IMR-90 (cell line): Measurements from ENCODE around the gene TAF4B. TPM values are rescaled to one million over a fixed set of nuclear protein-coding genes. Genes with fewer than 3 reads are reported as not detected.

ENCODE experiments used
- ATAC-seq: fragments of 200-7000 bp; cut with Tn5 transposase; 2 replicates; pipeline ENCODE4 v1.9.1; 2020; ENCODE audit warnings: low read depth, mild to moderate bottlenecking, moderate library complexity
- BruUV-seq: library from RNA; stranded (reverse); fragments of 400-500 nt; replicated peaks from 2 replicates; lab custom pipeline; 2021; lab: Mats Ljungman, UMichigan
- CTCF ChIA-PET: fragments of 300-600 bp; formaldehyde crosslinking; extraction: SDS; loops from one replicate; lab custom pipeline; 2021; ENCODE audit warnings: antibody characterized with exemption; lab: Yijun Ruan, JAX
- POLR2A ChIA-PET: fragments of 300-600 bp; sonication (Branson Sonifier 250); formaldehyde crosslinking; loops from one replicate; lab custom pipeline; 2022; ENCODE audit warnings: antibody characterized with exemption; ENCODE audit not compliant: unreplicated experiment; lab: Charles Lee
- DNase-seq: peaks from one replicate; pipeline ENCODE4 v3.0.0; 2013
- H2AFZ ChIP-seq: replicated peaks from 2 replicates; pipeline ENCODE3; 2013; ENCODE audit warnings: low read length, mild to moderate bottlenecking; ENCODE audit not compliant: poor library complexity
- H2AK5ac ChIP-seq: 2 replicates; pipeline ENCODE4 v1.6.1; 2013; ENCODE audit warnings: low read depth, low read length, inconsistent platforms
- H2AK9ac ChIP-seq: replicated peaks from 2 replicates; pipeline ENCODE3; 2013; ENCODE audit warnings: mild to moderate bottlenecking, low read depth, low read length, moderate library complexity; ENCODE audit not compliant: poor library complexity
- H2BK120ac ChIP-seq: 2 replicates; pipeline ENCODE4 v1.6.1; 2013; ENCODE audit warnings: low read depth, low read length, inconsistent platforms
- H2BK15ac ChIP-seq: 3 replicates; pipeline ENCODE4 v1.6.1; 2013; ENCODE audit warnings: low read depth, low read length, inconsistent platforms
- H2BK20ac ChIP-seq: 2 replicates; pipeline ENCODE4 v1.6.1; 2013; ENCODE audit warnings: low read depth, mild to moderate bottlenecking, inconsistent platforms, low read length, moderate library complexity
- H2BK5ac ChIP-seq: 2 replicates; pipeline ENCODE4 v1.6.1; 2013; ENCODE audit warnings: mild to moderate bottlenecking, low read depth, low read length, inconsistent platforms; ENCODE audit not compliant: poor library complexity, severe bottlenecking
- H3K14ac ChIP-seq: replicated peaks from 2 replicates; pipeline ENCODE4 v1.6.1; 2013; ENCODE audit warnings: low read depth, low read length, inconsistent platforms
- H3K18ac ChIP-seq: 2 replicates; pipeline ENCODE4 v1.6.1; 2013; ENCODE audit warnings: low read depth, low read length, control low read depth
- H3K23ac ChIP-seq: 2 replicates; pipeline ENCODE4 v1.6.1; 2013; ENCODE audit warnings: low read depth, low read length, inconsistent platforms
- H3K27ac ChIP-seq: 2 replicates; pipeline ENCODE4 v1.5.1; 2013; ENCODE audit warnings: mild to moderate bottlenecking, control low read depth, low read length; ENCODE audit not compliant: insufficient read depth
- H3K27me3 ChIP-seq: 2 replicates; pipeline ENCODE4 v1.6.1; 2013; ENCODE audit warnings: low read length; ENCODE audit not compliant: control insufficient read depth, insufficient read depth
- H3K36me3 ChIP-seq: 2 replicates; pipeline ENCODE4 v1.6.1; 2013; ENCODE audit warnings: low read length, mixed read lengths; ENCODE audit not compliant: control insufficient read depth, insufficient read depth
- H3K4ac ChIP-seq: 2 replicates; pipeline ENCODE4 v1.6.1; 2013; ENCODE audit warnings: low read depth, low read length, inconsistent platforms
- H3K4me1 ChIP-seq: 2 replicates; pipeline ENCODE4 v1.6.1; 2013; ENCODE audit warnings: low read length, mixed read lengths; ENCODE audit not compliant: control insufficient read depth, insufficient read depth
- H3K4me2 ChIP-seq: 2 replicates; pipeline ENCODE4 v1.6.1; 2013; ENCODE audit warnings: low read depth, mild to moderate bottlenecking, control low read depth, low read length, moderate library complexity
- H3K4me3 ChIP-seq: 2 replicates; pipeline ENCODE4 v1.5.1; 2013; ENCODE audit warnings: low read depth, mild to moderate bottlenecking, control low read depth, low read length, moderate library complexity; ENCODE audit not compliant: insufficient read depth
- H3K56ac ChIP-seq: 2 replicates; pipeline ENCODE4 v1.6.1; 2013; ENCODE audit warnings: low read length, inconsistent platforms; ENCODE audit not compliant: insufficient read depth; ENCODE audit errors: extremely low read depth
- H3K79me1 ChIP-seq, 2 experiments: 2 replicates each; pipeline ENCODE4 v1.6.1; 2013; ENCODE audit warnings: low read length in 2 of 2, inconsistent platforms in 1 of 2, low read depth in 1 of 2
- H3K9ac ChIP-seq: 2 replicates; pipeline ENCODE4 v1.6.1; 2013; ENCODE audit warnings: low read depth, low read length, control low read depth
- H3K9me1 ChIP-seq: 2 replicates; pipeline ENCODE4 v1.6.1; 2013; ENCODE audit warnings: low read length, inconsistent platforms; ENCODE audit not compliant: insufficient read depth
- H3K9me3 ChIP-seq: 2 replicates; pipeline ENCODE4 v1.6.1; 2013; ENCODE audit warnings: low read length; ENCODE audit not compliant: control insufficient read depth, insufficient read depth
- H4K20me1 ChIP-seq: 2 replicates; pipeline ENCODE4 v1.6.1; 2013; ENCODE audit warnings: low read length, inconsistent platforms; ENCODE audit not compliant: insufficient read depth
- H4K5ac ChIP-seq: 2 replicates; pipeline ENCODE4 v1.6.1; 2013; ENCODE audit warnings: mild to moderate bottlenecking, low read depth, low read length, control low read depth
- H4K8ac ChIP-seq, 2 experiments: 2 replicates each; pipeline ENCODE4 v1.6.1; 2013; ENCODE audit warnings: low read depth in 2 of 2, low read length in 2 of 2, control low read depth in 1 of 2, inconsistent platforms in 1 of 2
- H4K91ac ChIP-seq: 2 replicates; pipeline ENCODE4 v1.6.1; 2013; ENCODE audit warnings: low read depth, low read length, inconsistent platforms; ENCODE audit not compliant: insufficient read depth
- BHLHE40 ChIP-seq: fragments of 150-350 bp; IDR thresholded peaks from 2 replicates; pipeline ENCODE4 v1.6.1; 2016; ENCODE audit warnings: mild to moderate bottlenecking, low read depth, low read length
- CEBPB ChIP-seq: IDR thresholded peaks from 2 replicates; pipeline ENCODE4 v1.6.1; 2012; ENCODE audit warnings: low read depth, low read length, improper control_type of control experiment
- CHD1 ChIP-seq: IDR thresholded peaks from 2 replicates; pipeline ENCODE4 v1.6.1; 2012; ENCODE audit warnings: low read depth, low read length, improper control_type of control experiment
- FOS ChIP-seq: fragments of 150-350 bp; IDR thresholded peaks from 2 replicates; pipeline ENCODE4 v1.6.1; 2016; ENCODE audit warnings: low read depth, low read length
- MAFK ChIP-seq: IDR thresholded peaks from 2 replicates; pipeline ENCODE4 v1.6.1; 2012; ENCODE audit warnings: low read depth, low read length, improper control_type of control experiment
- MAZ ChIP-seq: IDR thresholded peaks from 2 replicates; pipeline ENCODE4 v1.6.1; 2012; ENCODE audit warnings: low read depth, mild to moderate bottlenecking, low read length, improper control_type of control experiment, moderate library complexity, borderline replicate concordance
- MXI1 ChIP-seq: IDR thresholded peaks from 2 replicates; pipeline ENCODE4 v1.6.1; 2012; ENCODE audit warnings: low read depth, mild to moderate bottlenecking, low read length, moderate library complexity, borderline replicate concordance
- NFE2L2 ChIP-seq: fragments of 150-350 bp; IDR thresholded peaks from 2 replicates; pipeline ENCODE4 v1.6.1; 2016; ENCODE audit warnings: low read depth, mild to moderate bottlenecking, low read length
- POLR2A ChIP-seq: IDR thresholded peaks from 2 replicates; pipeline ENCODE4 v1.6.1; 2012; ENCODE audit warnings: mild to moderate bottlenecking, low read depth, low read length
- RAD21 ChIP-seq: IDR thresholded peaks from 2 replicates; pipeline ENCODE4 v1.6.1; 2012; ENCODE audit warnings: low read length, improper control_type of control experiment
- RCOR1 ChIP-seq: IDR thresholded peaks from 2 replicates; pipeline ENCODE4 v1.6.1; 2012; ENCODE audit warnings: mild to moderate bottlenecking, low read length, improper control_type of control experiment; ENCODE audit not compliant: insufficient replicate concordance
- RFX5 ChIP-seq: IDR thresholded peaks from 2 replicates; pipeline ENCODE4 v1.8.0; 2012; ENCODE audit warnings: low read depth, mild to moderate bottlenecking, low read length, moderate library complexity
- SMC3 ChIP-seq: fragments of 150-350 bp; IDR thresholded peaks from 2 replicates; pipeline ENCODE4 v1.6.1; 2016; ENCODE audit warnings: low read depth, mild to moderate bottlenecking, antibody characterized with exemption, low read length, moderate library complexity
- WGBS, 2 experiments: methylation state at CpG; one replicate each; pipeline versions ENCODE4 v1.1.5 to v1.1.7; 2013; ENCODE audit warnings: missing lambda C conversion rate in 2 of 2; ENCODE audit not compliant: insufficient read length in 1 of 2; ENCODE audit errors: extremely low coverage in 2 of 2; 5-methylcytosine and 5-hydroxymethylcytosine counted together
- dilution Hi-C: fragments of 300-500 bp; cut with HindIII; formaldehyde crosslinking; loops from one replicate; pipeline ENCODE4 v1.14.3; 2018; ENCODE audit warnings: low sequenced_read_pairs; ENCODE audit not compliant: unreplicated experiment
- in situ Hi-C: fragments of 300-500 bp; cut with MboI; formaldehyde crosslinking; loops from 3 replicates; pipeline ENCODE4 v1.14.3; 2019; ENCODE audit warnings: low sequenced_read_pairs, inconsistent platforms, mixed read lengths
- intact Hi-C: fragments of 100-400 bp; cut with micrococcal nuclease; formaldehyde crosslinking; loops from 2 replicates; pipeline ENCODE4 v1.10.0; 2022
- polyA plus RNA-seq, 3 experiments: library from polyadenylated mRNA; depleted of rRNA; stranded (reverse); fragments of >200 nt; gene quantifications; 2 replicates each; pipeline ENCODE4 v1.2.3, GENCODE V29; 2012; ENCODE audit warnings: low replicate concordance in 1 of 3
- total RNA-seq: library from RNA; depleted of rRNA; stranded (reverse); fragments of >200 nt; gene quantifications from 2 replicates; pipeline ENCODE4 v1.2.3, GENCODE V29; 2012
- TF ChIP-seq, protein P1 (sequence below): fragments of 150-350 bp; IDR thresholded peaks from 2 replicates; pipeline ENCODE4 v1.6.1; 2017; ENCODE audit warnings: mild to moderate bottlenecking, antibody characterized with exemption, low read length, low read depth
- TF ChIP-seq, protein P2 (sequence below): conservative IDR thresholded peaks from 2 replicates; pipeline ENCODE4 v1.5.1; 2012; ENCODE audit warnings: mild to moderate bottlenecking, low read depth, low read length, improper control_type of control experiment
- TF ChIP-seq, protein P3 (sequence below): fragments of 150-350 bp; IDR thresholded peaks from 2 replicates; pipeline ENCODE4 v1.6.1; 2016; ENCODE audit warnings: low read depth, mild to moderate bottlenecking, low read length, moderate library complexity, borderline replicate concordance

The TAF4B gene
- total and polyA plus RNA-seq, 2 of the 4 experiments (the other 2 are of a cell fraction) = 0.38 to 1.1 TPM

DNA sequence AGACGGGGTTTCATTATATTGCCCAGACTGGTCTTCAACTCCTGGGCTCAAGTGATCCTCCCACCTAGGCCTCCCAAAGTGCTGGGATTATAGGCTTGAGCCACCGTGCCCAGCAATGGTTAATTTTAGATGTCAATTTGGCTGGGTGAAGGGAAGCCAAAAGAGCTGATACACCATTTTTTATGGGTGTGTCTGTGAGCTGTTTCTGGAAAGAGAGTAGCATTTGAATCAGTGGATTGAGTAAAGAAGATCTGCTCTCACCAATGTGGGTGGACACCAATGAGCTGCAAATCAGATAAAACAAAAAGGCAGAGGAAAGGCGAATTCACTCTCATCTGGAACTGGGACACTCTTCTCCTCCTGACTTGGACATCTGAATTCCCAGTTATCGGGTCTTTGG is 16.1 kb upstream of the TAF4B start:
- no peak overlapping the region for H3K56ac ChIP-seq
- BruUV-seq = no TSS peak
- H3K4me1 ChIP-seq = no peaks in the 10 kb centered on the region
- no CpG with 5 or more reads among the region's 4 CpGs for WGBS, 2 experiments
- no peak overlapping the region for H2AK5ac ChIP-seq
- no peak overlapping the region for H4K5ac ChIP-seq
- H2BK120ac ChIP-seq = no peak overlapping the region
- H4K20me1 ChIP-seq = no peaks in the 10 kb centered on the region
- dilution Hi-C loops = no loop called here
- no peak for DNase-seq
- H3K36me3 ChIP-seq = no peaks in the 10 kb centered on the region
- POLR2A ChIA-PET = no interaction called here
- H2BK5ac ChIP-seq = no peak overlapping the region
- H3K4ac ChIP-seq = no peak overlapping the region
- TF ChIP-seq MAZ = no peak
- no peak for TF ChIP-seq NFE2L2
- no peak for TF ChIP-seq FOS
- no peak for TF ChIP-seq CHD1
- TF ChIP-seq, protein P1, sequence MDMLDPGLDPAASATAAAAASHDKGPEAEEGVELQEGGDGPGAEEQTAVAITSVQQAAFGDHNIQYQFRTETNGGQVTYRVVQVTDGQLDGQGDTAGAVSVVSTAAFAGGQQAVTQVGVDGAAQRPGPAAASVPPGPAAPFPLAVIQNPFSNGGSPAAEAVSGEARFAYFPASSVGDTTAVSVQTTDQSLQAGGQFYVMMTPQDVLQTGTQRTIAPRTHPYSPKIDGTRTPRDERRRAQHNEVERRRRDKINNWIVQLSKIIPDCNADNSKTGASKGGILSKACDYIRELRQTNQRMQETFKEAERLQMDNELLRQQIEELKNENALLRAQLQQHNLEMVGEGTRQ = no peak
- no peak for TF ChIP-seq RCOR1
- no peak for TF ChIP-seq MAFK
- no peak for TF ChIP-seq POLR2A
- no peak for TF ChIP-seq CEBPB
- TF ChIP-seq RFX5 = no peak
- no peak for TF ChIP-seq SMC3
- no peak for TF ChIP-seq BHLHE40
- TF ChIP-seq RAD21 = no peak
- TF ChIP-seq, protein P2, sequence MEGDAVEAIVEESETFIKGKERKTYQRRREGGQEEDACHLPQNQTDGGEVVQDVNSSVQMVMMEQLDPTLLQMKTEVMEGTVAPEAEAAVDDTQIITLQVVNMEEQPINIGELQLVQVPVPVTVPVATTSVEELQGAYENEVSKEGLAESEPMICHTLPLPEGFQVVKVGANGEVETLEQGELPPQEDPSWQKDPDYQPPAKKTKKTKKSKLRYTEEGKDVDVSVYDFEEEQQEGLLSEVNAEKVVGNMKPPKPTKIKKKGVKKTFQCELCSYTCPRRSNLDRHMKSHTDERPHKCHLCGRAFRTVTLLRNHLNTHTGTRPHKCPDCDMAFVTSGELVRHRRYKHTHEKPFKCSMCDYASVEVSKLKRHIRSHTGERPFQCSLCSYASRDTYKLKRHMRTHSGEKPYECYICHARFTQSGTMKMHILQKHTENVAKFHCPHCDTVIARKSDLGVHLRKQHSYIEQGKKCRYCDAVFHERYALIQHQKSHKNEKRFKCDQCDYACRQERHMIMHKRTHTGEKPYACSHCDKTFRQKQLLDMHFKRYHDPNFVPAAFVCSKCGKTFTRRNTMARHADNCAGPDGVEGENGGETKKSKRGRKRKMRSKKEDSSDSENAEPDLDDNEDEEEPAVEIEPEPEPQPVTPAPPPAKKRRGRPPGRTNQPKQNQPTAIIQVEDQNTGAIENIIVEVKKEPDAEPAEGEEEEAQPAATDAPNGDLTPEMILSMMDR = no peak
- TF ChIP-seq, protein P3, sequence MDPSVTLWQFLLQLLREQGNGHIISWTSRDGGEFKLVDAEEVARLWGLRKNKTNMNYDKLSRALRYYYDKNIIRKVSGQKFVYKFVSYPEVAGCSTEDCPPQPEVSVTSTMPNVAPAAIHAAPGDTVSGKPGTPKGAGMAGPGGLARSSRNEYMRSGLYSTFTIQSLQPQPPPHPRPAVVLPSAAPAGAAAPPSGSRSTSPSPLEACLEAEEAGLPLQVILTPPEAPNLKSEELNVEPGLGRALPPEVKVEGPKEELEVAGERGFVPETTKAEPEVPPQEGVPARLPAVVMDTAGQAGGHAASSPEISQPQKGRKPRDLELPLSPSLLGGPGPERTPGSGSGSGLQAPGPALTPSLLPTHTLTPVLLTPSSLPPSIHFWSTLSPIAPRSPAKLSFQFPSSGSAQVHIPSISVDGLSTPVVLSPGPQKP = no peak
- TF ChIP-seq MXI1 = no peak
- no peak overlapping the region for H2AFZ ChIP-seq
- in situ Hi-C loops = no loop called here
- no peak overlapping the region for H3K27ac ChIP-seq
- CTCF ChIA-PET = no interaction called here
- H3K4me2 ChIP-seq = no peak overlapping the region
- ATAC-seq = no peak
- no peaks in the 10 kb centered on the region for H3K9me3 ChIP-seq
- no peak overlapping the region for H3K18ac ChIP-seq
- no peak overlapping the region for H2AK9ac ChIP-seq
- H2BK20ac ChIP-seq = no peak overlapping the region
- H3K79me1 ChIP-seq = no peaks in the 10 kb centered on the region
- no peak overlapping the region for H3K9ac ChIP-seq
- intact Hi-C loops = no loop called here
- no peak overlapping the region for H2BK15ac ChIP-seq
- H3K9me1 ChIP-seq = no peaks in the 10 kb centered on the region
- H3K4me3 ChIP-seq = no peak overlapping the region
- H3K23ac ChIP-seq = no peak overlapping the region
- no peak overlapping the region for H3K14ac ChIP-seq
- H4K8ac ChIP-seq = no peak overlapping the region
- H4K91ac ChIP-seq = no peak overlapping the region
- no peaks in the 10 kb centered on the region; the same call in 1 of the 2 replicates for H3K27me3 ChIP-seq
